Measurements from ENCODE around the gene MTRF1L.
A peak's percentile ranks its signal among the peaks of the same experiment; 100 is the strongest.

- TF ChIP-seq EP300 (IDR thresholded peaks at IDR 0.05; ENCODE audit: borderline replicate concordance in 1 of 2, low read depth in 1 of 2, low read length in 1 of 2), result no peak
- no peak for TF ChIP-seq EZH2phosphoT487 (IDR thresholded peaks at IDR 0.05; ENCODE audit: borderline replicate concordance, low read depth)
- peak; percentile 95 for TF ChIP-seq NRF1 (IDR thresholded peaks at IDR 0.05; ENCODE audit: low read depth, low read length)
- TF ChIP-seq, protein P1, sequence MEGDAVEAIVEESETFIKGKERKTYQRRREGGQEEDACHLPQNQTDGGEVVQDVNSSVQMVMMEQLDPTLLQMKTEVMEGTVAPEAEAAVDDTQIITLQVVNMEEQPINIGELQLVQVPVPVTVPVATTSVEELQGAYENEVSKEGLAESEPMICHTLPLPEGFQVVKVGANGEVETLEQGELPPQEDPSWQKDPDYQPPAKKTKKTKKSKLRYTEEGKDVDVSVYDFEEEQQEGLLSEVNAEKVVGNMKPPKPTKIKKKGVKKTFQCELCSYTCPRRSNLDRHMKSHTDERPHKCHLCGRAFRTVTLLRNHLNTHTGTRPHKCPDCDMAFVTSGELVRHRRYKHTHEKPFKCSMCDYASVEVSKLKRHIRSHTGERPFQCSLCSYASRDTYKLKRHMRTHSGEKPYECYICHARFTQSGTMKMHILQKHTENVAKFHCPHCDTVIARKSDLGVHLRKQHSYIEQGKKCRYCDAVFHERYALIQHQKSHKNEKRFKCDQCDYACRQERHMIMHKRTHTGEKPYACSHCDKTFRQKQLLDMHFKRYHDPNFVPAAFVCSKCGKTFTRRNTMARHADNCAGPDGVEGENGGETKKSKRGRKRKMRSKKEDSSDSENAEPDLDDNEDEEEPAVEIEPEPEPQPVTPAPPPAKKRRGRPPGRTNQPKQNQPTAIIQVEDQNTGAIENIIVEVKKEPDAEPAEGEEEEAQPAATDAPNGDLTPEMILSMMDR (IDR thresholded peaks at IDR 0.05), result no peak
- TF ChIP-seq RAD21 (IDR thresholded peaks at IDR 0.05; ENCODE audit: low read length), result no peak
- TF ChIP-seq, protein P2, sequence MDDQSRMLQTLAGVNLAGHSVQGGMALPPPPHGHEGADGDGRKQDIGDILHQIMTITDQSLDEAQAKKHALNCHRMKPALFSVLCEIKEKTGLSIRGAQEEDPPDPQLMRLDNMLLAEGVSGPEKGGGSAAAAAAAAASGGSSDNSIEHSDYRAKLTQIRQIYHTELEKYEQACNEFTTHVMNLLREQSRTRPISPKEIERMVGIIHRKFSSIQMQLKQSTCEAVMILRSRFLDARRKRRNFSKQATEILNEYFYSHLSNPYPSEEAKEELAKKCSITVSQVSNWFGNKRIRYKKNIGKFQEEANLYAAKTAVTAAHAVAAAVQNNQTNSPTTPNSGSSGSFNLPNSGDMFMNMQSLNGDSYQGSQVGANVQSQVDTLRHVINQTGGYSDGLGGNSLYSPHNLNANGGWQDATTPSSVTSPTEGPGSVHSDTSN (IDR thresholded peaks at IDR 0.05), result peak; percentile 1; the same call in 1 of the 2 replicates
- TF ChIP-seq, protein P3, sequence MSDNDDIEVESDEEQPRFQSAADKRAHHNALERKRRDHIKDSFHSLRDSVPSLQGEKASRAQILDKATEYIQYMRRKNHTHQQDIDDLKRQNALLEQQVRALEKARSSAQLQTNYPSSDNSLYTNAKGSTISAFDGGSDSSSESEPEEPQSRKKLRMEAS (IDR thresholded peaks at IDR 0.05; ENCODE audit: low read depth), result no peak
- TF ChIP-seq, protein P4, sequence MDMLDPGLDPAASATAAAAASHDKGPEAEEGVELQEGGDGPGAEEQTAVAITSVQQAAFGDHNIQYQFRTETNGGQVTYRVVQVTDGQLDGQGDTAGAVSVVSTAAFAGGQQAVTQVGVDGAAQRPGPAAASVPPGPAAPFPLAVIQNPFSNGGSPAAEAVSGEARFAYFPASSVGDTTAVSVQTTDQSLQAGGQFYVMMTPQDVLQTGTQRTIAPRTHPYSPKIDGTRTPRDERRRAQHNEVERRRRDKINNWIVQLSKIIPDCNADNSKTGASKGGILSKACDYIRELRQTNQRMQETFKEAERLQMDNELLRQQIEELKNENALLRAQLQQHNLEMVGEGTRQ (IDR thresholded peaks at IDR 0.05; ENCODE audit: borderline replicate concordance, low read depth, low read length), result no peak
- no peak for TF ChIP-seq SMC3 (IDR thresholded peaks at IDR 0.05; ENCODE audit: low read depth, low read length)
- TF ChIP-seq POLR2AphosphoS5 (IDR thresholded peaks at IDR 0.05; ENCODE audit: low read depth, low read length), result no peak; the same call in 1 of the 2 replicates
Measured at GRCh38 chr6:152983637-152984512, 18.6 kb downstream of the MTRF1L start.

Data from SK-N-SH (cell line).